Uterus (tissue), 4 donors: ENCODE data around the gene WNT11. TPM values are rescaled to one million over a fixed set of nuclear protein-coding genes. Genes with fewer than 3 reads are reported as not detected.

Experiments
- DNase-seq, 2 donors: peaks; one replicate each; pipeline ENCODE4 v3.0.0-alpha.2; 2019 to 2020
- H3K27ac ChIP-seq, 2 donors: fragments of 200-600 bp; sonication (generic); 1 replicate in 1 of 2; 2 replicates in 1 of 2; pipeline ENCODE4 v1.5.1; 2016 to 2018
- H3K27me3 ChIP-seq, 2 donors: fragments of 200-600 bp; sonication (generic); one replicate each; pipeline ENCODE4 v1.5.1; 2018 to 2019; ENCODE audit warnings: control low read depth in 1 of 2
- H3K36me3 ChIP-seq, 2 donors: fragments of 200-600 bp; sonication (generic); one replicate each; pipeline ENCODE4 v1.5.1; 2019; ENCODE audit warnings: control low read depth in 1 of 2
- H3K4me1 ChIP-seq, 2 donors: fragments of 200-600 bp; sonication (generic); one replicate each; pipeline ENCODE4 v1.5.1; 2018 to 2019; ENCODE audit warnings: control low read depth in 1 of 2
- H3K4me3 ChIP-seq, 2 donors: fragments of 200-600 bp; sonication (generic); 1 replicate in 1 of 2; 2 replicates in 1 of 2; pipeline ENCODE4 v1.5.1; 2018 to 2019; ENCODE audit warnings: mild to moderate bottlenecking in 1 of 2
- H3K9me3 ChIP-seq, 2 donors: fragments of 200-600 bp; sonication (generic); one replicate each; pipeline ENCODE4 v1.5.1; 2019; ENCODE audit warnings: control low read depth in 1 of 2
- POLR2A ChIP-seq, 2 donors: fragments of 450-650 bp; IDR thresholded peaks; one replicate each; pipeline ENCODE4 v1.6.1; 2016; ENCODE audit warnings: antibody characterized with exemption in 2 of 2, mild to moderate bottlenecking in 1 of 2, moderate library complexity in 1 of 2
- intact Hi-C: fragments of 100-400 bp; cut with DNase I; formaldehyde crosslinking; loops from one replicate; pipeline ENCODE4 v1.15.1; 2023; ENCODE audit warnings: low total_unique reads
- total RNA-seq, 4 donors: library from RNA; depleted of rRNA in 3 of 4; stranded (reverse); fragments of >200 nt in 3 of 4; gene quantifications; one replicate each; pipeline versions ENCODE4 v1.1.0 to v1.2.4, GENCODE V29; 2014 to 2023
- TF ChIP-seq, protein P1 (sequence below), 4 experiments: fragments of 200-600 bp in 2 of 4; fragments of 450-650 bp in 2 of 4; sonication (generic) in 2 of 4; IDR thresholded peaks; one replicate each; pipeline ENCODE4 v1.5.1; 2016 to 2019; ENCODE audit warnings: antibody characterized with exemption in 4 of 4, mild to moderate bottlenecking in 2 of 4, moderate library complexity in 1 of 4
- donor health status: DM: yes; HTN: yes; CAD: no.

WNT11 gene
- total RNA-seq, 4 donors from 2014 or later = 5.1 to 16.7 (median 9.5) TPM

DNA sequence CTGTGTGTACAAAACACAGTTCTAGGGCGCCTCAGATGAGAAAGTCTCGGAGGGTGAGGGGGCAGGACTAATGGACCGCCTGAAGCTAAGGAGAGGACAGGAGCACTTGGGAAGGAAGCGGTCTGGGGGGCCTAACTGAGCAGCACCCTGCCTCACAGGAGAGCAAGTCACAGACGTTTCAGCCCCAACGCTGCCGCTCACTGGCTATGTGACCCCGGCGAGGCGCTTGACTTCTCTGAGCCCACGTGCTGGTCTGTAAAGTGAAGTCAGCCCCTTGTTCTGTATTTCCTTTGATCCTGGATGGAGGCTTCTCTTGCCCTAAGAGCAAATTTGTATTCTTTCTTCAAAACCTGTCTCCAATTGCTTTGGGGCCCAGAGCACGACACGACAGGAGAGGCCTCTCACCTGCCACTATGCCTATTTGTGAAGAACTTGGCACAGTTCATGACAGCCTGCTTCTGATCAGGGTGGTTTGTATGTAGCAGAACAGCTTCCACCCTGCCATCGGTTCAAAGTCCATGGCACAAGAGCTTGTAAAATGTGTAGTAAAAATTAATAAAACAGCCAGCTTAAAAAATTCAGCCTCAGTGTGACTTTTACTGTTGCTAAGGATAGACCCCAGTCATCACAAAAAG, 59.1 kb downstream of the WNT11 start:
- Histone ChIP-seq H3K27me3 (no peaks in the 10 kb centered on the region), H3K9me3 (no peaks in the 10 kb centered on the region), H3K27ac (no peak overlapping the region), H3K36me3 (no peaks in the 10 kb centered on the region), H3K4me1 (peaks cover 0 to 4% of the 10 kb centered on the region in 2 donors), H3K4me3 (no peak overlapping the region)
- no peak for DNase-seq
- intact Hi-C loops = no loop called here
- no peak for TF ChIP-seq POLR2A (IDR thresholded peaks at IDR 0.05)
- TF ChIP-seq, protein P1, sequence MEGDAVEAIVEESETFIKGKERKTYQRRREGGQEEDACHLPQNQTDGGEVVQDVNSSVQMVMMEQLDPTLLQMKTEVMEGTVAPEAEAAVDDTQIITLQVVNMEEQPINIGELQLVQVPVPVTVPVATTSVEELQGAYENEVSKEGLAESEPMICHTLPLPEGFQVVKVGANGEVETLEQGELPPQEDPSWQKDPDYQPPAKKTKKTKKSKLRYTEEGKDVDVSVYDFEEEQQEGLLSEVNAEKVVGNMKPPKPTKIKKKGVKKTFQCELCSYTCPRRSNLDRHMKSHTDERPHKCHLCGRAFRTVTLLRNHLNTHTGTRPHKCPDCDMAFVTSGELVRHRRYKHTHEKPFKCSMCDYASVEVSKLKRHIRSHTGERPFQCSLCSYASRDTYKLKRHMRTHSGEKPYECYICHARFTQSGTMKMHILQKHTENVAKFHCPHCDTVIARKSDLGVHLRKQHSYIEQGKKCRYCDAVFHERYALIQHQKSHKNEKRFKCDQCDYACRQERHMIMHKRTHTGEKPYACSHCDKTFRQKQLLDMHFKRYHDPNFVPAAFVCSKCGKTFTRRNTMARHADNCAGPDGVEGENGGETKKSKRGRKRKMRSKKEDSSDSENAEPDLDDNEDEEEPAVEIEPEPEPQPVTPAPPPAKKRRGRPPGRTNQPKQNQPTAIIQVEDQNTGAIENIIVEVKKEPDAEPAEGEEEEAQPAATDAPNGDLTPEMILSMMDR (IDR thresholded peaks at IDR 0.05) = no peak

DNA sequence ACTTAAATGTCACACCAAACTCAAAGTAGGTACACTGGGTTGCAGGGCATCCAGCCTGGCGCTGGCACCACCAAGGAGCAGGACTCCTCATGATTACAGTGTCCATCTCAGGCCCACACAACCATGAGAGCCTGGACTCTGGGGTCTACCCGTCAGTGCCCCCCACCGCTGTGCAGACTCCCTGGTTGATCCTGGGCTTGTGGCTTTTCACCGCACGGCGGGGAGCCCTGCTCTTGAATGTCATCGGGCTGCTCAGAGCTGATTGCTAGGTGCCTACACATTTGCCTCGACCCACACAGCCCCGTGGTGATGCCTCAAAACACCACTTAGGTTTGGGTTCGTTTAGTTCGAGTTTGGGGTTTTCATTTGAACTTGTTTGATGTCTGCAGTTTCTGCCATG, 63.0 kb downstream of the WNT11 start:
- Histone ChIP-seq H3K4me3 (no peak overlapping the region), H3K9me3 (no peaks in the 10 kb centered on the region), H3K4me1 (no peaks in the 10 kb centered on the region), H3K27ac (no peak overlapping the region), H3K36me3 (no peaks in the 10 kb centered on the region), H3K27me3 (no peaks in the 10 kb centered on the region)
- DNase-seq = no peak
- TF ChIP-seq, protein P1 (IDR thresholded peaks at IDR 0.05) = no peak
- TF ChIP-seq POLR2A (IDR thresholded peaks at IDR 0.05) = no peak
- intact Hi-C loops = no loop called here

- Histone ChIP-seq H3K4me1 (no peaks in the 10 kb centered on the region), H3K27ac (no peak overlapping the region), H3K9me3 (no peaks in the 10 kb centered on the region), H3K36me3 (no peaks in the 10 kb centered on the region), H3K4me3 (no peak overlapping the region), H3K27me3 (no peaks in the 10 kb centered on the region)
- DNase-seq = no peak
- intact Hi-C loops = no loop called here
- TF ChIP-seq, protein P1 (IDR thresholded peaks at IDR 0.05) = no peak
- no peak for TF ChIP-seq POLR2A (IDR thresholded peaks at IDR 0.05)
Measured at GRCh38 chr11:76141901-76142588, 64.3 kb downstream of the WNT11 start.

- H3K27me3 ChIP-seq = no peaks in the 10 kb centered on the region
- no peak for DNase-seq
- TF ChIP-seq, protein P1 (IDR thresholded peaks at IDR 0.05) = no peak
- TF ChIP-seq POLR2A (IDR thresholded peaks at IDR 0.05) = no peak
- H3K36me3 ChIP-seq = no peaks in the 10 kb centered on the region
- intact Hi-C loops = no loop called here
- H3K9me3 ChIP-seq = no peaks in the 10 kb centered on the region
- no peak overlapping the region for H3K4me3 ChIP-seq
- no peak overlapping the region for H3K27ac ChIP-seq
- no peaks in the 10 kb centered on the region for H3K4me1 ChIP-seq
Measured at GRCh38 chr11:76140912-76141574, 65.3 kb downstream of the WNT11 start.

GRCh38 chr11:76139314-76139713, 67.0 kb downstream of the WNT11 start:
- no peak for DNase-seq
- Histone ChIP-seq H3K27me3 (no peaks in the 10 kb centered on the region), H3K4me3 (no peak overlapping the region), H3K9me3 (no peaks in the 10 kb centered on the region), H3K27ac (no peak overlapping the region), H3K36me3 (no peaks in the 10 kb centered on the region), H3K4me1 (no peaks in the 10 kb centered on the region)
- intact Hi-C loops = no loop called here
- TF ChIP-seq, protein P1 (IDR thresholded peaks at IDR 0.05) = no peak
- no peak for TF ChIP-seq POLR2A (IDR thresholded peaks at IDR 0.05)
